ENCODE data around the gene FHL3. TPM values are rescaled to one million over a fixed set of nuclear protein-coding genes. Genes with fewer than 3 reads are reported as not detected.

Gene FHL3
- total RNA-seq, 1 donor from 2014 or later, result 26.3 TPM

DNA sequence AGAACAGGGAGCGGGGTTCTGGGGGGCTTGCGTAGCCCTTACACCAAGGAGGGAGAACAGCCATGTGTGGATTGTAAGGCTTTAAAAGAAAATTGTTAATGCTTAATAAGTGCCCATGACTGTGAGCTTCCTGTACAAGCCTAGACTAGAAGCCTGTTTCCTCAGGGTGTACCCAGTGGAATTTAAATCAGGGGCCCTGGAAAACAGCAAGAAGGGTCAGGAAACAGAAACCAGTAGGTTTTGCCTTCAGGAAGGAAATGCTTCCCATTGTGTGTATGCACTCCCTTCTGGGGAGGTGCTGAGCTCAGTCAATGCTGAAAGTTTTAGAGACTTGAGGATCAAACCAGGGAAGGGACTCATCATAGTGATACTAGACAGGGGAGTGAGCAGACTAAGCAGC lies 19.9 kb upstream of the FHL3 start:
- no peaks in the 10 kb centered on the region for H3K27me3 ChIP-seq
- no peak for TF ChIP-seq POLR2A (IDR thresholded peaks at IDR 0.05)
- H3K36me3 ChIP-seq, result peaks cover 0 to 45% of the 10 kb centered on the region in 2 donors
- DNase-seq (ENCODE audit: extremely low spot score in 2 of 2), result no peak
- no peak overlapping the region for H3K4me3 ChIP-seq
- intact Hi-C loops (cut with DNase I), result no loop called here
- peaks cover 25% of the 10 kb centered on the region for H3K4me1 ChIP-seq
- H3K27ac ChIP-seq, result no peak overlapping the region
- H3K9me3 ChIP-seq, result no peaks in the 10 kb centered on the region

DNA sequence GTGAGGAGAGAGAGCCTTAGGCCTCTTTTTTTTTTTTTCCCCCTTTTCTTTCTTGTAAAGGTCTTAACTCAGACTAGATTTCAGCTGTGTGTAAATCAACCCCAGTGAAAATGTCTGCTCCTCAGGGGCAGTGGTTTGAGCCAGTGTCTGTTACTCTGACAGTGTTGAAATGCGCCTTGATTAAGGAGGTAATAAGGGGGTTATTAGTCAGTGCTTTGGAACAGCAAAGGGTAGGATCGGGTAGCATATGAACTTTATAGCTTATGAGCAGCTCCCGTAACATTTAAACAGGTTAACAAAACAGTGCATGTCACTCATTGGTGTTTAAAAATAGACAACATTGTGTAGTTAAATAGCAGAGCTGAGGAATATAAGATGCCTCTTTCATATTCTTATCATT lies 17.5 kb upstream of the FHL3 start:
- H3K27ac ChIP-seq, result no peak overlapping the region
- H3K27me3 ChIP-seq, result no peaks in the 10 kb centered on the region
- no peak for DNase-seq (ENCODE audit: extremely low spot score in 2 of 2)
- no peaks in the 10 kb centered on the region for H3K9me3 ChIP-seq
- H3K4me3 ChIP-seq, result no peak overlapping the region
- no peak for TF ChIP-seq POLR2A (IDR thresholded peaks at IDR 0.05)
- no peak for TF ChIP-seq POLR2AphosphoS5 (IDR thresholded peaks at IDR 0.05; ENCODE audit: insufficient read depth in 1 of 2, low read depth in 1 of 2)
- TF ChIP-seq, protein P1, sequence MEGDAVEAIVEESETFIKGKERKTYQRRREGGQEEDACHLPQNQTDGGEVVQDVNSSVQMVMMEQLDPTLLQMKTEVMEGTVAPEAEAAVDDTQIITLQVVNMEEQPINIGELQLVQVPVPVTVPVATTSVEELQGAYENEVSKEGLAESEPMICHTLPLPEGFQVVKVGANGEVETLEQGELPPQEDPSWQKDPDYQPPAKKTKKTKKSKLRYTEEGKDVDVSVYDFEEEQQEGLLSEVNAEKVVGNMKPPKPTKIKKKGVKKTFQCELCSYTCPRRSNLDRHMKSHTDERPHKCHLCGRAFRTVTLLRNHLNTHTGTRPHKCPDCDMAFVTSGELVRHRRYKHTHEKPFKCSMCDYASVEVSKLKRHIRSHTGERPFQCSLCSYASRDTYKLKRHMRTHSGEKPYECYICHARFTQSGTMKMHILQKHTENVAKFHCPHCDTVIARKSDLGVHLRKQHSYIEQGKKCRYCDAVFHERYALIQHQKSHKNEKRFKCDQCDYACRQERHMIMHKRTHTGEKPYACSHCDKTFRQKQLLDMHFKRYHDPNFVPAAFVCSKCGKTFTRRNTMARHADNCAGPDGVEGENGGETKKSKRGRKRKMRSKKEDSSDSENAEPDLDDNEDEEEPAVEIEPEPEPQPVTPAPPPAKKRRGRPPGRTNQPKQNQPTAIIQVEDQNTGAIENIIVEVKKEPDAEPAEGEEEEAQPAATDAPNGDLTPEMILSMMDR (IDR thresholded peaks at IDR 0.05), result no peak
- H3K36me3 ChIP-seq, result peaks cover 0 to 65% of the 10 kb centered on the region in 2 donors
- peaks cover 1% of the 10 kb centered on the region for H3K4me1 ChIP-seq
- intact Hi-C loops (cut with DNase I), result no loop called here

DNA sequence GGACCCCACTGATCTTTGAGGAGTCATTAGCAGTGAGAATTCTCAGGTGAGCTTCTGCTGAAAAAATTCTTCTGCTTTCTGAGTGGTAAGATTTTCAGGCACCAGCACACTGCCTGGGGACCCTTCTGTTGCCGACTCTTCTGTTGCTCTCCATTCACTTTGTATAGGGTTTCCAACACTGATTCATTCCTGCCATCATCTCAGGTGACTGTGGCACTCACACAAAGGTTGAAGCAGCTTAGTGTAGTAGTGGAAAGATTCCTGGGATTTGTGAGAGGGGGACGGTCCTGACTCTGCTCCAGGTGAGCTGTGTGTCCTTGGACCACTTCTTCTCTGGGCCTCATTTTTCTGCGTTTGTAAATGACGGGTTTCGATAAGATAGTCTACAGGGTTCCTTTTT lies 16.7 kb upstream of the FHL3 start:
- Histone ChIP-seq H3K27me3 (no peaks in the 10 kb centered on the region), H3K4me1 (no peaks in the 10 kb centered on the region), H3K27ac (no peak overlapping the region), H3K36me3 (peaks cover 0 to 68% of the 10 kb centered on the region in 2 donors), H3K9me3 (no peaks in the 10 kb centered on the region), H3K4me3 (no peak overlapping the region)
- no peak for DNase-seq (ENCODE audit: extremely low spot score in 2 of 2)
- intact Hi-C loops (cut with DNase I), result no loop called here
- TF ChIP-seq POLR2AphosphoS5 (IDR thresholded peaks at IDR 0.05; ENCODE audit: insufficient read depth in 1 of 2, low read depth in 1 of 2) (no peak), POLR2A (IDR thresholded peaks at IDR 0.05) (no peak)
- TF ChIP-seq, protein P1 (IDR thresholded peaks at IDR 0.05), result no peak

- no peaks in the 10 kb centered on the region for H3K27me3 ChIP-seq
- no peak overlapping the region for H3K4me3 ChIP-seq
- no peak overlapping the region for H3K27ac ChIP-seq
- DNase-seq (ENCODE audit: extremely low spot score in 2 of 2), result no peak
- H3K9me3 ChIP-seq, result no peaks in the 10 kb centered on the region
- intact Hi-C loops (cut with DNase I), result no loop called here
- TF ChIP-seq POLR2AphosphoS5 (IDR thresholded peaks at IDR 0.05; ENCODE audit: insufficient read depth in 1 of 2, low read depth in 1 of 2) (no peak), POLR2A (IDR thresholded peaks at IDR 0.05) (no peak)
- TF ChIP-seq, protein P1 (IDR thresholded peaks at IDR 0.05), result no peak
- peaks cover 8% of the 10 kb centered on the region for H3K4me1 ChIP-seq
- peaks cover 0 to 72% of the 10 kb centered on the region in 2 donors for H3K36me3 ChIP-seq
Measured at GRCh38 chr1:38020396-38020795, 15.1 kb upstream of the FHL3 start.

- intact Hi-C loops (cut with DNase I), result no loop called here
- peaks cover 0 to 64% of the 10 kb centered on the region in 2 donors for H3K36me3 ChIP-seq
- DNase-seq (ENCODE audit: extremely low spot score in 2 of 2), result no peak
- H3K4me1 ChIP-seq, result peaks cover 23% of the 10 kb centered on the region
- no peaks in the 10 kb centered on the region for H3K9me3 ChIP-seq
- H3K4me3 ChIP-seq, result no peak overlapping the region
- no peaks in the 10 kb centered on the region for H3K27me3 ChIP-seq
- H3K27ac ChIP-seq, result no peak overlapping the region
- no peak for TF ChIP-seq POLR2AphosphoS5 (IDR thresholded peaks at IDR 0.05; ENCODE audit: insufficient read depth in 1 of 2, low read depth in 1 of 2)
- TF ChIP-seq, protein P1 (IDR thresholded peaks at IDR 0.05), result peak in 2 of 3 experiments; percentile 25 to 59
- TF ChIP-seq POLR2A (IDR thresholded peaks at IDR 0.05), result no peak
Measured at GRCh38 chr1:38018864-38019343, 13.6 kb upstream of the FHL3 start.

Measured in vagina (tissue), 2 donors.